Heart left ventricle (tissue), 13 donors: ENCODE data around the gene UHRF1.

ENCODE experiments used
- CTCF ChIP-seq, 12 donors: fragments of 200-600 bp; sonication (generic) in 4 of 12; IDR thresholded peaks; one replicate each; pipeline versions ENCODE4 v1.5.0 to v1.8.0; 2018 to 2022; ENCODE audit warnings: antibody characterized with exemption in 12 of 12, mild to moderate bottlenecking in 5 of 12
- POLR2A ChIP-seq, 2 donors: fragments of 450-650 bp; IDR thresholded peaks; one replicate each; pipeline ENCODE4 v1.6.1; 2017; ENCODE audit warnings: antibody characterized with exemption in 2 of 2, mild to moderate bottlenecking in 2 of 2, moderate library complexity in 2 of 2
- donor health status: ischemic (EF 13 %, LVEDD 7.1; RV severe dilation, severe dysfunction).
- donor health status: DM: no; HTN: yes; CAD: no.
- donor health status: DM: no; HTN: no; CAD: no.
- donor health status: ischemic (EF 25% LVEDD 6.9; RV normal size, moderate dysfunction).
- donor health status: ischemic (EF 25% LVEDD 5.7; RV mildly dilated, moderate dysfunction).
- donor health status: ischemic (EF 35%, LVEDD 5.7; RV mildly dilated, moderate dysfunction).
- donor health status: nonischemic (EF 11% LVEDD 7.7; RV severe dilation, severe dysfunction).
- donor health status: DM: yes; HTN: yes; CAD: no.
- donor health status: PGD.
- donor health status: ischemic (EF 29% LVEDD 5.4; RV normal size, mild dysfunction).
- donor health status: nonischemic (EF 23%, LVEDD 6.1; RV moderate dilation, normal function).

DNA sequence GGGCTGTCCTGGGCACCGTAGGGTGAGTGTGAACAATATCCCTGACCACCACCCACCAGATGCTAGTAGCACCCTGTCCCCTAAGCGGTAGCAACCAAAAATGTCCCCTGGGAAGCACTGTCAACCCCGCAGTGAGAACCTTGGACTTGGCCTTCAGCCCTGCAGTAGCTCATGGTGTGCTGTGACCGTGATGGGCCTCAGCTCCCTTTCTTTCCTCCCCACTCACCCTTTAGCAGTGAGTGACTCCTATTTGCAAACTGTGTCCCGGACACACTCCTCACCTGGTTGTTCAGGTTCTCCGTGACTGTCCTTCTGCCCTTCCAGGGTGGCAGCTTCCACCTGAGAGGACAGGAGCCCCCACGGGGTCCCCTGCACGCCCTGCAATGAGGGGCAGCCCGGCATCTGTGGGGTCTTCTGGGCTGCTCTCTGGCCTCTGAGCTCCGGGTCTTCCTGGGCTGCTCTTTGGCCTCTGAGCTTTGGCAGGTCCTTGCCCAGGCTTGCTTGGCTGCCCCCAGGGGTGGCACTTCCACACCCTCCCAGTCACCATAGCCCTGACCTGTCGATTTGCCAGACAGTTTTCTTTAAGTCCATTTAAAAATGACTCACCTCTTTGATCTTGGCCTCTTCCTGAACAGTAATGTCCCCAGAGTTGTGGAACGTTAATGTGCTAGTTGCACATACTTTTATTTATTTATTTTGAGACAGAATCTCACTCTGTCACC is 63.4 kb downstream of the UHRF1 start:
- no peak for TF ChIP-seq CTCF (IDR thresholded peaks at IDR 0.05)
- no peak for TF ChIP-seq POLR2A (IDR thresholded peaks at IDR 0.05)
